Measurements from ENCODE around the gene NOP53. TPM values are rescaled to one million over a fixed set of nuclear protein-coding genes. Genes with fewer than 3 reads are reported as not detected.

The NOP53 gene
- total and polyA plus RNA-seq, 9 of the 15 experiments (the other 6 are each of a cell fraction or from before 2014, with no cell fraction given) = 6.5 to 274 (median 145) TPM

DNA sequence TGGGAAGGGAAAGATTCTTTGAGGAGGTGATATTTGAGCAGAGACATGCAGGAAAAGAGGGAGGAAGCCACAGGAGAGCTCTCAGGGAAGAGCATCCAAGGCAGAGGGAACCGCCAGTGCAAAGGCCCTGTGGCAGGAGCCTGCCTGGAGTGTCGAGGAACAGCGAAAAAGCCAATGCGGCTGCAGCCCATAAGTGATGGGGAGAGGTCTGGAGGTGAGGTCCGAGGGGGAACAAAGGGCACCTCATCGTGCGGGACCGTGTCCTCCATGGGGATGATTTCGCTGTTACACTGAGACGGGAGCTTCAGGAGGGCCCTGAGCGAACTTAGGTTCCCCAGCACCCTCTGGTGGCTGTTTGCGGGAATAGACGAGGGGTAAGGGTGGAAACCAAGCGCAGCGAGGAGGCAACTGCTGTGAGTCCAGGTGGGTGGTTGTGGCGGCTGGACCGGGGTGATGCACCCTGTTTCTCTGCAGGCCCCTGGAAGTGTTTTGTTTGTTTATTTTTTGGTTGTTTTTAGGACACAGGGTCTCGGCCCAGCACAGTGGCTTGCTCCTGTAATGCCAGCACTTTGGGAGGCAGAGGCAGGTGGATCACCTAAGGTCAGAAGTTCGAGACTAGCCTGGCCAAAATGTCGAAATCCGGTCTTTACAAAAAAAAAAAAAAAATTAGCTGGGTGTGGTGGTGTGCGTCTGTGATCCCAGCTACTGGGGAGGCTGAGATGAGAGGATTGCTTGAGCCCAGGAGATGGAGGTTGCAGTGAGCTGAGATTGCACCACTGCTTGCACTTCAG, 38.0 kb upstream of the NOP53 start (continued):
- TF ChIP-seq GATAD2B (IDR thresholded peaks at IDR 0.05; ENCODE audit: borderline replicate concordance) = no peak
- no peak for TF ChIP-seq RBM15 (IDR thresholded peaks at IDR 0.05; ENCODE audit: insufficient read depth, low read length)
- no peak for TF ChIP-seq RNF2 (IDR thresholded peaks at IDR 0.05)
- no peak for TF ChIP-seq ILK (tag; IDR thresholded peaks at IDR 0.05; ENCODE audit: borderline replicate concordance, low read depth)
- no peak for TF ChIP-seq YBX1 (IDR thresholded peaks at IDR 0.05)
- no peak for TF ChIP-seq HDAC8 (tag; IDR thresholded peaks at IDR 0.05)
- no peak for TF ChIP-seq RBM22 (IDR thresholded peaks at IDR 0.05; ENCODE audit: low read depth, low read length, poor library complexity, severe bottlenecking)
- TF ChIP-seq, protein P1, sequence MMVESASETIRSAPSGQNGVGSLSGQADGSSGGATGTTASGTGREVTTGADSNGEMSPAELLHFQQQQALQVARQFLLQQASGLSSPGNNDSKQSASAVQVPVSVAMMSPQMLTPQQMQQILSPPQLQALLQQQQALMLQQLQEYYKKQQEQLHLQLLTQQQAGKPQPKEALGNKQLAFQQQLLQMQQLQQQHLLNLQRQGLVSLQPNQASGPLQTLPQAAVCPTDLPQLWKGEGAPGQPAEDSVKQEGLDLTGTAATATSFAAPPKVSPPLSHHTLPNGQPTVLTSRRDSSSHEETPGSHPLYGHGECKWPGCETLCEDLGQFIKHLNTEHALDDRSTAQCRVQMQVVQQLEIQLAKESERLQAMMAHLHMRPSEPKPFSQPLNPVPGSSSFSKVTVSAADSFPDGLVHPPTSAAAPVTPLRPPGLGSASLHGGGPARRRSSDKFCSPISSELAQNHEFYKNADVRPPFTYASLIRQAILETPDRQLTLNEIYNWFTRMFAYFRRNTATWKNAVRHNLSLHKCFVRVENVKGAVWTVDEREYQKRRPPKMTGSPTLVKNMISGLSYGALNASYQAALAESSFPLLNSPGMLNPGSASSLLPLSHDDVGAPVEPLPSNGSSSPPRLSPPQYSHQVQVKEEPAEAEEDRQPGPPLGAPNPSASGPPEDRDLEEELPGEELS (CRISPR knock-in tag; IDR thresholded peaks at IDR 0.05; ENCODE audit: borderline replicate concordance) = no peak
- no peak for TF ChIP-seq RHOXF2B (CRISPR knock-in tag; conservative IDR thresholded peaks at IDR 0.05)
- TF ChIP-seq NCOA4 (IDR thresholded peaks at IDR 0.05; ENCODE audit: partially characterized antibody) = no peak
- TF ChIP-seq, protein P2, sequence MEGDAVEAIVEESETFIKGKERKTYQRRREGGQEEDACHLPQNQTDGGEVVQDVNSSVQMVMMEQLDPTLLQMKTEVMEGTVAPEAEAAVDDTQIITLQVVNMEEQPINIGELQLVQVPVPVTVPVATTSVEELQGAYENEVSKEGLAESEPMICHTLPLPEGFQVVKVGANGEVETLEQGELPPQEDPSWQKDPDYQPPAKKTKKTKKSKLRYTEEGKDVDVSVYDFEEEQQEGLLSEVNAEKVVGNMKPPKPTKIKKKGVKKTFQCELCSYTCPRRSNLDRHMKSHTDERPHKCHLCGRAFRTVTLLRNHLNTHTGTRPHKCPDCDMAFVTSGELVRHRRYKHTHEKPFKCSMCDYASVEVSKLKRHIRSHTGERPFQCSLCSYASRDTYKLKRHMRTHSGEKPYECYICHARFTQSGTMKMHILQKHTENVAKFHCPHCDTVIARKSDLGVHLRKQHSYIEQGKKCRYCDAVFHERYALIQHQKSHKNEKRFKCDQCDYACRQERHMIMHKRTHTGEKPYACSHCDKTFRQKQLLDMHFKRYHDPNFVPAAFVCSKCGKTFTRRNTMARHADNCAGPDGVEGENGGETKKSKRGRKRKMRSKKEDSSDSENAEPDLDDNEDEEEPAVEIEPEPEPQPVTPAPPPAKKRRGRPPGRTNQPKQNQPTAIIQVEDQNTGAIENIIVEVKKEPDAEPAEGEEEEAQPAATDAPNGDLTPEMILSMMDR (IDR thresholded peaks at IDR 0.05 in 2 of 3, conservative IDR thresholded peaks at IDR 0.05 in 1 of 3; ENCODE audit: insufficient read depth in 2 of 3, low read depth in 1 of 3, low read length in 3 of 3) = peak; percentile 90 to 95 (median 92)
- no peak for TF ChIP-seq HIVEP1 (CRISPR knock-in tag; IDR thresholded peaks at IDR 0.05)
- TF ChIP-seq SIRT6 (IDR thresholded peaks at IDR 0.05; ENCODE audit: low read depth, low read length) = no peak
- TF ChIP-seq, protein P3, sequence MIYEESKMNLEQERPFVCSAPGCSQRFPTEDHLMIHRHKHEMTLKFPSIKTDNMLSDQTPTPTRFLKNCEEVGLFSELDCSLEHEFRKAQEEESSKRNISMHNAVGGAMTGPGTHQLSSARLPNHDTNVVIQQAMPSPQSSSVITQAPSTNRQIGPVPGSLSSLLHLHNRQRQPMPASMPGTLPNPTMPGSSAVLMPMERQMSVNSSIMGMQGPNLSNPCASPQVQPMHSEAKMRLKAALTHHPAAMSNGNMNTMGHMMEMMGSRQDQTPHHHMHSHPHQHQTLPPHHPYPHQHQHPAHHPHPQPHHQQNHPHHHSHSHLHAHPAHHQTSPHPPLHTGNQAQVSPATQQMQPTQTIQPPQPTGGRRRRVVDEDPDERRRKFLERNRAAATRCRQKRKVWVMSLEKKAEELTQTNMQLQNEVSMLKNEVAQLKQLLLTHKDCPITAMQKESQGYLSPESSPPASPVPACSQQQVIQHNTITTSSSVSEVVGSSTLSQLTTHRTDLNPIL (CRISPR knock-in tag; IDR thresholded peaks at IDR 0.05) = no peak
- TF ChIP-seq, protein P4, sequence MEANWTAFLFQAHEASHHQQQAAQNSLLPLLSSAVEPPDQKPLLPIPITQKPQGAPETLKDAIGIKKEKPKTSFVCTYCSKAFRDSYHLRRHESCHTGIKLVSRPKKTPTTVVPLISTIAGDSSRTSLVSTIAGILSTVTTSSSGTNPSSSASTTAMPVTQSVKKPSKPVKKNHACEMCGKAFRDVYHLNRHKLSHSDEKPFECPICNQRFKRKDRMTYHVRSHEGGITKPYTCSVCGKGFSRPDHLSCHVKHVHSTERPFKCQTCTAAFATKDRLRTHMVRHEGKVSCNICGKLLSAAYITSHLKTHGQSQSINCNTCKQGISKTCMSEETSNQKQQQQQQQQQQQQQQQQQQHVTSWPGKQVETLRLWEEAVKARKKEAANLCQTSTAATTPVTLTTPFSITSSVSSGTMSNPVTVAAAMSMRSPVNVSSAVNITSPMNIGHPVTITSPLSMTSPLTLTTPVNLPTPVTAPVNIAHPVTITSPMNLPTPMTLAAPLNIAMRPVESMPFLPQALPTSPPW (CRISPR knock-in tag; IDR thresholded peaks at IDR 0.05) = no peak
- TF ChIP-seq EP400 (IDR thresholded peaks at IDR 0.05) = no peak
- peak; percentile 98 for TF ChIP-seq BCOR (IDR thresholded peaks at IDR 0.05)
- peak; percentile 28 for TF ChIP-seq ZFP36 (IDR thresholded peaks at IDR 0.05; ENCODE audit: low read depth, low read length, partially characterized antibody)
